CD4-positive, alpha-beta T cell treated with Interleukin-1 beta for 1 hour (primary cell): Measurements from ENCODE around the gene SCML1.
A peak's percentile ranks its signal among the peaks of the same experiment; 100 is the strongest.
"Not testable (repeated sequence)": the region's sequence is repeated elsewhere in the genome, so short reads cannot be mapped to it uniquely, and the experiment has no call there.

Source experiments
- DNase-seq, 2 donors: peaks; one replicate each; pipeline ENCODE4 v3.0.0-alpha.2; 2020 to 2022

SCML1 gene

GRCh38 chrX:17740137-17741122 is 3.1 kb downstream of the SCML1 start:
- no peak for DNase-seq

DNA sequence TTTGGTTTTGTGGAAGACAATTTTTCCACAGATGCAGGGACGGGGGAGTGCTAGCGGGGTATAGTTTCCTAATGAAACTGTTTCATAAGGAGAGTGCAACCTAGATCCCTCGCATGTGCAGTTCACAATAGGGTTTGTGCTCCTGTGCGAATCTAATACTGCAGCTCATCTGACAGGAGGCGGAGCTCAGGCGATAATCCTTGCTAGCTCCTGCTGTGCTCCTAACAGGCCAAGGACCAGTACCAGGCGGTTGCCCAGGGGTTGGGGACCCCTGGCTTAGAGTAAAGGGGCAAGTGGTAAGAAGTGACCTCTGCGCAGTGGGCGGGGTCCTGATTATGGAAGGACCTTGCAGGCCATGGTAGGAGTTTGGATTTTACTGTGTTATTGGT is 3.8 kb downstream of the SCML1 start:
- DNase-seq, result no peak

DNA sequence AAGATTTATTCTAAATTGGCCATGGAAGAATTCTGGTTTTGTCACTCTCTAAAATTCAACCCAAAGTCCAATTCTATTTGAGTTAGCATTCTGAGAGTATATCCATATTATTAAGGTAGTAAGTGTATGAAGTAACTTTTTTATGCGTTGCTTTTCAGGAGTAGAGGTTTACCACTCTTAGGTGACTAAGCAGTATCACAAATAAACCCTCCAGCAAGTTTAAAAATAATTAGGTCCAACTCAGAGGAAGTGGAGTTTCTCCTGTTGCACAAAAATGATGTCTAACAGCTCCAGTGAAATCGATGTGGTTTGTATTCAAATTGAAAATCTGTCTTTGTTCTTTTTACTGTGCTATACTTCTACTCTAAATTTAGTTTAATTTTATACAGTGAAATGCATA is 6.6 kb downstream of the SCML1 start:
- DNase-seq, result no peak

DNA sequence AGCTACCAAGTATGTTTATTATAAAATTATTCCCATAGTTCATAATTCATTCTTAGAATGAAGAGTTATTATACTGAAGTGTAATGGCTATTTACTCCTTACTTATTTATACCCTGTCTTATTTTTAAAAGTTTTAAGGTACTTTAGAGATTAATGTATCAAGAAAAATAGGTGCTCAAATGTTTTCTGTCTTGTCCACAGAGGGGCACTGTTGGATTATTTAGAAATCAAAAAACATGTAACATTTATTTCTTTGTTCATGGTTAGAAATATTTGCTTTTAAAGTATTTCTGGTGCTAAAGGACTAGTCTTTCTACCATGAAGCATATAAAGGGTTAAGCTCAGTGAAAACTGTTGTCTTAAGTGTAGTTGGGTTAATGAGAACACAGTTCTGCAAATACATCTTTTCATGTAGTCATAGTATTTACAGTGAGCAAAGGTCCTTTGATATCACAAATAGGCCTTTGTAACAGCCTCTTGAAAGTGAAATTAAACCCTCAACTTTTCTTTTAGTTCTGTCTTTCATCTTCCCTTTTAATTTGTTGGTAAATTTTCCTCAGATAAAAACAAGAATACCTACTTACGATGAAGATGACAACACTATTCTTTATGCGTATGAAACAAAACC is 7.7 kb downstream of the SCML1 start:
- peak in 1 of 2 donors; percentile 21 for DNase-seq

- no peak for DNase-seq
Observed at GRCh38 chrX:17747692-17748091, 10.4 kb downstream of the SCML1 start.

DNA sequence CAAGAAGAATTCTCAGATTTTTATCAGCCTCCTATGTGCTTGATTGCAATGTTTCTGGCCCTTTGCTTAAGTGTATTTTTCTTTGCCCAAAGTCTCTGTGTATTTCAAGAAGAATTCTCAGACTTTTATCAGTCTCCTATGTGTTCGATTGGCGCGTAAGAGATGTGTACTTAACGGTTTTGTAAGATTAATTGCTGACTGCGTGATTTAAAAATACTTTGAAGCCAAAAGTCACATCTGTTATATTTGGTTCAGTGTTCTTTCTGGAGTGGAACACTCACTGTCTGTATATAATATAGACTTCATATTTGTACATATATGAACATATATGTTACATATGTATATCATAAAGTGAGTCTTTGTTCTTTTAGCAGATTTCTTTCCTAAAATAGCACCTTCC is 11.4 kb downstream of the SCML1 start:
- DNase-seq, result no peak

DNA sequence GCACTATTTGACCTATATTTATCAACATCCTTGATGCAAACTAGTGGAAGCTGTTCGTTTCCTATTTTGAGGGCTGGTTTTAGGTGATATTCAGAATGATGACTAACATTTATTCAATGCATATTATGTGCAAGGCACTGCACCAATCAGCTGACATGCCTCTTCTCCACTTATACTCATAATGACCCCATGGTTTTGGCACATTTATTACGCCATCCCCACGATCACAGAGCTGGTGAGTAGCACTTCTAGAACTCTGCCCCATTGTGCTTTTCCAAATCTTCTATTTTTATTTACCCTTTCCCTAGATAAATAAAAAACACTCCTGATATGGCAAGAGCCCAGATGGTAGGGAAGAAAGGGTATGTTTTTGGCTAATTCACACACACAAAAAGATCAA is 13.1 kb downstream of the SCML1 start:
- DNase-seq, result no peak

- DNase-seq, result no peak
Observed at GRCh38 chrX:17758382-17758781, 21.1 kb downstream of the SCML1 start.

DNA sequence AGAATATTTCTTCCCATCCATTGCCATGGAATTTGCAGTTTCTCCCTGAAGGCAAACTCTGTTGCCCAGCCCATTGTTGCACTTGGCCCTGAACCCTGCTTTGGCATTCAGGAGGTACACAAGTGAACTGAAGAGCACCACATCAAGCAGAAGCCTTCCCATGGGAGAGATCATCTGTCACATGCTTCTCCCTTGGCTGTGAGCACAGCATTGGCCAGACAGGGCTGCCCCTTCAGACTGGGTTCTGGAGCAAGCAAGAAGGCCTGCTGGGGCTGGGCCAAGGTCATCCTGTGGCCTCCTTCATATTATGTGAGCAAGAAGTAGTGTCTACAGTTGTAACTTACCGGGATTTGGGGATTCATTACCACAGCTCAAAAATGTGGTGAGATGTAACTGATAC is 22.7 kb downstream of the SCML1 start:
- no peak for DNase-seq

- DNase-seq, result no peak
Observed at GRCh38 chrX:17767734-17768133, 30.4 kb downstream of the SCML1 start.

DNA sequence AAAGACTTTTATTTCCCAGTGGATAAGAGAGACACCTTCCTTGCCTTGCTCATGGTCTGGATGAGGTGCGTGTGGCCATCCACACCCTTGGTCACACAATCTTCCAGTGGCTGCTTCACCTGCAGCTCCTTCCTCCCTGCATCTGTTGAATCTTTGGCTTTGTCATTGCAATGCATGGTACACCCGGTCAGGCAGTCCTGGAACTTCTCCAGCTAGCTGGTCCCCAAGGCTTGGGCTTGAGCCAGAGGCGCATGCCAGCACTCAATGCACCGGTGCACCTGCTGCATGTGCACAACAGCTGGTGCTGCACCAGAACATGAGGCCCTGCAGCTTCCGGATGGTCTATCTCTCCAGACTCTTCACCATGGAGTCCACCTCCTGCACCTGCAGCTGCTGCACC is 31.7 kb downstream of the SCML1 start:
- no peak for DNase-seq

GRCh38 chrX:17769701-17770269 is 32.5 kb downstream of the SCML1 start:
- peak in 1 of 2 donors; percentile 1 for DNase-seq

DNA sequence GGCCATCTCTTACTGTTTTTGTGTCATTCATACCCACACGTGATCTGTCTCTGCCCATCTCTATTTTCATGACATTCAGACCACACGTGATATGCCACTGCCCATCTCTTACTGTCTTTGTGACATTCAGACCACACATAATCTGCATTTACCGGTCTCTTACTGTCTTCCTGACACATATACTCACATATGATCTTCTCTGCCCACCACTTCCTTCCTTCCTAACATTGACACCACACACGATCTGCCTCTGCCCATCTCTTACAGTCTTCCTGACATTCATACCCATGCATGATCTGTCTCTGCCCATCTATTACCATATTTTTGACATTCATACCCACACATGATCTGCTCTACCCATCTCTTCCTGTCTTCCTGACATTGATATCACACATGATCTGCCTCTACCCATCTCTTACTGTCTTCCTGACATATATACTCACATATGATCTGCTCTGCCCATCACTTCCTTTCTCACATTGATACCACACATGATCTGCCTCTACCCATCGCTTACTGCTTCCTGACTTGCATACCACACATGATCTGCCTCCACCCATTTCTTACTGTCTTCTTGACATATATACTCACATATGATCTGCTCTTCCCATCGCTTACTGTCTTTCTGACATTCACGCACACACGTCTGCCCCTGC is 36.1 kb downstream of the SCML1 start:
- DNase-seq, result no peak

DNA sequence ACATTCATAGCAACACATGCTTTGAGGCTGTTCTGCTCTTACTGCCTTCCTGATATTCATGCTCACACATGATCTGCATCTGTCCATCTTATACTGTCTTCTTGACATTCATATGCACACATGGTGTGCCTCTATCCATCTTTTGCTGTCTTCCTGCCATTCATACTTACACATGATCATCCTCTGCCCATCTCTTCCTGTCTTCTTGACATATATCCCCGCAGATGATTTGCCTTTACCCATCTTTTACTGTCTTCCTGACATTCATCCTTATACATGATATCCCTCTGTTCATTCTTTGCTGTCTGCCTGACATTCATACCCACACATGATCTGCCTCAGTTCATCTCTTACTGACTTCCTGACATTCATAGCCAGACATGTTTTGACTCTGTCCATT is 36.8 kb downstream of the SCML1 start:
- DNase-seq, result no peak

- DNase-seq, result no peak
Observed at GRCh38 chrX:17778997-17779396, 41.7 kb downstream of the SCML1 start.

- no peak for DNase-seq
Observed at GRCh38 chrX:17779434-17779833, 42.1 kb downstream of the SCML1 start.

GRCh38 chrX:17786554-17787347 is 49.5 kb downstream of the SCML1 start:
- not testable (repeated sequence) for DNase-seq

DNA sequence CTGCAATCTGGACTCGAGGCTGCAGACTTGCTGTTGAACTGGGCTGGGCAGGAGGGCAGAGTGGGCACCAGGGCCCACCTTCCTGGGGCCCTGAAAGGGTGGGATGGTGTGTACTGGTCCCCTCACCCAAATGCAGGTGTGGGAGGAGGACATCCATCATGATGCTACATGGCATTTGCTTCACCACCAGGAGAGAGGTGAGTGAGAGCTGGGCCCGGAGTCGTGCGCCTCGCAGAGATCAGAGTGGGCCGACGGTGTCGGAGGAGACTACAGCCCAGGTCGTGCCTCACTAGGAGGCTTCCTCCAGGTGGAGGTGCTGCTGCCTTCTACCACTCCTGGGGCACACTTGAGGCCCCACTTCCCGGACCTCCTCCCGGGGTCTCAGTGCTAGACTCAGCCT is 50.3 kb downstream of the SCML1 start:
- DNase-seq, result no peak

GRCh38 chrX:17788439-17788838 is 51.1 kb downstream of the SCML1 start:
- peak; percentile 22 to 34 for DNase-seq

DNA sequence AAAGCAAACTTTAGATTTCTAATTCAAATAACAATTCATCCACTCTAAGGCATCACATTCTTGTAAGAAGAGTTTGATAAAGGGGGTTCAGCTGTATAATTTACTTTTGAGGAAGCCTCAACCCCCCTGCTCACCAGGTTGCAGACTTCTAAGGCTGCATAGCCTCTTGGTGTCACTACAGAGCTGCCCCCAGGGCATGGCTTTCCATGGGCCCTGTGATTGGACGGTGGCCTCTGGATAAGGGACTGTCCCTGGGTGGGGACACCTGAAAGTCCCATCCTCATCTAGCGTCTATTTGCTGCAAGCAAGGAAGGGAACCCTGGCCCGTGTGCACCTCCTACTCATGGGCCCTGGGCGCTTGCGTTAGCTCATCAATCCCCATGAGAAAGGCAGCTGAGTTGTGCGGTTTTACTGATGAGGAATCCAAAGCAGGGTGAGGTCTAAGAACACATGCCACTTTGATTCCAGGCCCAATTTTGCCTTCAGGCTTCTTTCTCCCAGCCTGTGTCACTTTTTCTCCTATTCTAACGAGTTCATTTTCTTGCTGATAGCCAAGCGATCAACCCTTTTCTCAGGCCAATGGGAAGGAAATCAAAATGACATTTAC is 51.8 kb downstream of the SCML1 start:
- no peak for DNase-seq

DNA sequence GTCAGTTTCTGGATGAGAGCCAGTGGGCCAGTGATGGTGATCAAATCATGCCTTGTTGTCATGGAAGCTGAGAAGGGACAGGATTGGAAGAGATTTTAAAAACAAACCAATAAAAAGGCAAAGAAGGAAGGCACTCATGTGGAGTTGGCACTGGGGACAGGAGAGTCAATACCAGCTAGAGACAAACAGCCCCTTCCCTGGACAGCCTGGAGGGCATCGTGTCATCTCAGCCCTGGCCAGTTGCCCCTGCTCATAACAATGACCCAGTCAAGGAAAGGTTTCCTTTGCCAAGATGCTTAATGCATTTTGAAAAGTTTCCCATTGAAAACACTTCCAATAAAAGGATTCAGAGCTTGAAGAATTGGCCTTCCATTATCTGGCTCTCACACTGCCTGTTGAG is 55.5 kb downstream of the SCML1 start:
- no peak for DNase-seq

- DNase-seq, result no peak
Observed at GRCh38 chrX:17798921-17799320, 61.6 kb downstream of the SCML1 start.
